Body of pancreas (tissue), 4 donors: ENCODE measurements around the gene TEX2.

Experiments
- CTCF ChIP-seq, 7 experiments: fragments of 450-650 bp in 4 of 7; fragments of 200-600 bp in 3 of 7; sonication (generic) in 3 of 7; IDR thresholded peaks; one replicate each; pipeline ENCODE4 v1.5.1; 2016 to 2019; ENCODE audit warnings: antibody characterized with exemption in 7 of 7
- POLR2A ChIP-seq, 3 donors: fragments of 450-650 bp; IDR thresholded peaks; one replicate each; pipeline ENCODE4 v1.6.1; 2016; ENCODE audit warnings: antibody characterized with exemption in 3 of 3, mild to moderate bottlenecking in 2 of 3

- TF ChIP-seq CTCF (IDR thresholded peaks at IDR 0.05) = no peak
- TF ChIP-seq POLR2A (IDR thresholded peaks at IDR 0.05) = no peak
Measured at GRCh38 chr17:64185101-64185500, 78.0 kb downstream of the TEX2 start.
